CD4-positive, alpha-beta memory T cell (primary cell): ENCODE measurements around the gene GUCA1A. TPM values are rescaled to one million over a fixed set of nuclear protein-coding genes. Genes with fewer than 3 reads are reported as not detected.
A peak's percentile ranks its signal among the peaks of the same experiment; 100 is the strongest.
"Not testable (repeated sequence)": the region's sequence is repeated elsewhere in the genome, so short reads cannot be mapped to it uniquely, and the experiment has no call there.

Source experiments
- CTCF ChIA-PET: fragments of 350-600 bp; sonication (Branson Sonifier 250); formaldehyde crosslinking; loops from one replicate; lab custom pipeline; 2021; ENCODE audit warnings: inconsistent platforms; ENCODE audit not compliant: partially characterized antibody; lab: Charles Lee
- POLR2A ChIA-PET: fragments of 350-600 bp; sonication (Branson Sonifier 250); formaldehyde crosslinking; loops from one replicate; lab custom pipeline; 2021; ENCODE audit not compliant: partially characterized antibody; lab: Charles Lee
- DNase-seq, 5 donors: peaks; one replicate each; pipeline versions ENCODE4 v3.0.0 to v3.0.0-alpha.2; 2020 to 2022; ENCODE audit warnings: mixed read lengths in 1 of 5
- H3K27ac ChIP-seq: one replicate; pipeline ENCODE4 v1.7.0; 2013; ENCODE audit warnings: low read depth, low read length
- H3K27me3 ChIP-seq: 2 replicates; pipeline ENCODE4 v1.7.0; 2013; ENCODE audit warnings: mild to moderate bottlenecking, low read length, moderate library complexity; ENCODE audit not compliant: insufficient read depth
- H3K36me3 ChIP-seq: 2 replicates; pipeline ENCODE4 v1.7.0; 2013; ENCODE audit warnings: mild to moderate bottlenecking, low read length, moderate library complexity; ENCODE audit not compliant: insufficient read depth
- H3K4me1 ChIP-seq: 2 replicates; pipeline ENCODE4 v1.7.0; 2013; ENCODE audit warnings: mild to moderate bottlenecking, low read length, moderate library complexity; ENCODE audit not compliant: insufficient read depth
- H3K4me3 ChIP-seq, 2 donors: one replicate each; pipeline ENCODE4 v1.7.0; 2013; ENCODE audit warnings: low read length in 2 of 2, mild to moderate bottlenecking in 1 of 2
- H3K9me3 ChIP-seq, 2 donors: one replicate each; pipeline ENCODE4 v1.7.0; 2013; ENCODE audit warnings: low read length in 2 of 2, control low read depth in 1 of 2; ENCODE audit not compliant: control insufficient read depth in 1 of 2
- H3K27ac Mint-ChIP-seq, 7 donors: one replicate each; pipeline ENCODE4 v1.8.0; 2020 to 2021; ENCODE audit warnings: mixed read lengths in 7 of 7, mild to moderate bottlenecking in 6 of 7, inconsistent platforms in 3 of 7, moderate library complexity in 3 of 7
- H3K27me3 Mint-ChIP-seq, 2 donors: one replicate each; pipeline ENCODE4 v1.8.0; 2020 to 2021; ENCODE audit warnings: mixed read lengths in 2 of 2
- H3K36me3 Mint-ChIP-seq, 2 donors: one replicate each; pipeline ENCODE4 v1.8.0; 2020 to 2021; ENCODE audit warnings: mixed read lengths in 2 of 2, inconsistent platforms in 1 of 2, mild to moderate bottlenecking in 1 of 2
- H3K4me1 Mint-ChIP-seq, 4 donors: one replicate each; pipeline ENCODE4 v1.8.0; 2020 to 2021; ENCODE audit warnings: mixed read lengths in 4 of 4, mild to moderate bottlenecking in 1 of 4
- H3K4me3 Mint-ChIP-seq, 8 donors: one replicate each; pipeline ENCODE4 v1.8.0; 2020 to 2021; ENCODE audit warnings: mixed read lengths in 8 of 8, mild to moderate bottlenecking in 7 of 8, moderate library complexity in 6 of 8, inconsistent platforms in 3 of 8
- H3K9me3 Mint-ChIP-seq, 8 donors: one replicate each; pipeline ENCODE4 v1.8.0; 2020 to 2021; ENCODE audit warnings: mixed read lengths in 8 of 8, mild to moderate bottlenecking in 5 of 8, inconsistent platforms in 3 of 8, moderate library complexity in 1 of 8
- intact Hi-C: fragments of 100-400 bp; cut with micrococcal nuclease; formaldehyde crosslinking; loops from one replicate; pipeline ENCODE4 v1.15.1; 2023
- polyA plus RNA-seq, 2 donors: library from polyadenylated mRNA; unstranded; fragments of 300-500 nt; fragmentation: Illumina TruSeq; gene quantifications; one replicate each; pipeline ENCODE4 v1.2.3, GENCODE V29; 2021
- total RNA-seq, 2 experiments: library from RNA; stranded (reverse); gene quantifications; one replicate each; pipeline ENCODE4 v1.2.3, GENCODE V29; 2021

Gene GUCA1A
- total and polyA plus RNA-seq, 4 experiments from 2014 or later, result not detected

DNA sequence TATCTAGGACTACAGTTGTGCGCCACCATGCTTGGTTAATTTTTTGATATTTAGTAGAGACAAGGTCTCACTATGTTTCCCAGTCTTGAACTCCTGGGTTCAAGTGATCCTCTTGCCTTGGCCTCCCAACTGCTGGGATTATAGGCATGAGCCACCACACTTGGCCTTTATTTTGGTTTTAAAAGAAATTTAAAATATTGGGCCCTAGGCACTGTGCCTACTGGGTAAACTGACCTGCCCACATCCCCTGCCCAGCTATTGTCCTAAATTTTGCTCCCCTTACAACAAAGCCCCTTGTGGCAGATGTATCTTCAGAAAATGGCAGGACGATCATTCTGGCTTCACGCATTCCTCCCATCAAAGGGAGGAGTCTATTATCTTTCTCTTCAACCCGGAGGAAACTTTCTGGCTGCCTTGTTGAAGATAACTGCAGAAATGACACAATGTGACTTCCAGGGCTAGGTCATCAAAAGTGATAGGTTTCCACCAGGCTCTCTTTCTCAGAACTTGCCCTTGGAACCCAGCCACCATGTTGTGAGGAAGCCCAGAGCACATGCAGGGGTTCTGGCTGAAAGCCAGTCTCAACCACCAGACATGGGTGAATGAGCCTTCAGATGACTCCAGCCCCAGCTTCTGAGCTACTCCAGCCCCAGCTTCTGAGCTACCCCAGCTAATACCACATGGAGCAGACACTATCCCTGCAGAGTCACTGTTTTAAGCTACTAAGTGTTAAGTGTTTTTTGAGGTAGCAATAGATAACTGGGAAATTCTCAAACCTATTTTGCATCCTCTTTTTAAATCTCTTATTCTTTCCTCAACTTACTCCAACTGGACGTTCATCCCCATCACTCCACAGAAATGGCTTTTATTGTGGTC is 26.2 kb downstream of the GUCA1A start:
- Histone ChIP-seq H3K4me1 (no peaks in the 10 kb centered on the region), H3K27me3 (no peaks in the 10 kb centered on the region), H3K36me3 (no peaks in the 10 kb centered on the region), H3K27ac (no peak overlapping the region), H3K4me3 (no peak overlapping the region), H3K9me3 (no peaks in the 10 kb centered on the region)
- Mint-ChIP-seq H3K4me1 (peaks cover 0 to 8% (median 0%) of the 10 kb centered on the region in 4 donors), H3K27ac (no peak overlapping the region), H3K36me3 (peaks cover 15 to 18% of the 10 kb centered on the region in 2 donors), H3K4me3 (no peak overlapping the region), H3K9me3 (peaks cover 0 to 9% (median 3%) of the 10 kb centered on the region in 8 donors), H3K27me3 (no peaks in the 10 kb centered on the region)
- no peak for DNase-seq
- ChIA-PET CTCF (interaction anchor here (0.7 to 1.0 kb wide), 2 partner anchors 60 to 348 kb away, joined by 3 to 4 read pairs; no protein-coding TSS in a partner anchor), POLR2A (interaction anchor here (0.6 kb wide), 1 partner anchor 18 kb away, joined by 3 read pairs; the partner anchor contains the start of gene MRPS10)
- intact Hi-C loops, result no loop called here

DNA sequence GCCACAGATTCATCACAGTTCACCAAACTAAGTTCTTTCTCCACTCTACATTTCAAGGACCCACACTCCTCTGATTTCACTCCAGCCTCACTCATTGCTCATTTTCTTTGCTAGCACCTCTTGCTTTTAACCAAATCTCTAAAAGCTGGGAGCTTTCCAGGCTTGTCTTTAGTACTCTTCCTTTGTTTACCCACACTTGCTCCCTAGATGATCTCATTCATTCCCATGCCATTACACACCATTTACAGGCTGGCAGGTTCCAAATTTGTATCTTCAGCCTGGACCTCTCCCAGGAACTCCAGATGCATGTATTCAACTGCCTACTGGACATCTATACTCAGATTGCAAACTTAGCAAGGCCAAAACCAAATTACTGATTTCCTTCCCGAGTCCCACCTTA is 26.9 kb downstream of the GUCA1A start:
- H3K9me3 Mint-ChIP-seq, result peaks cover 0 to 9% (median 3%) of the 10 kb centered on the region in 8 donors
- H3K4me1 Mint-ChIP-seq, result peaks cover 0 to 8% (median 0%) of the 10 kb centered on the region in 4 donors
- H3K27ac Mint-ChIP-seq, result peak overlapping the region in 1 of 7 donors; percentile 48
- H3K27me3 Mint-ChIP-seq, result no peaks in the 10 kb centered on the region
- no peaks in the 10 kb centered on the region for H3K4me1 ChIP-seq
- no peaks in the 10 kb centered on the region for H3K27me3 ChIP-seq
- H3K4me3 Mint-ChIP-seq, result no peak overlapping the region
- H3K9me3 ChIP-seq, result no peaks in the 10 kb centered on the region
- ChIA-PET POLR2A (no interaction called here), CTCF (interaction anchor here (0.7 kb wide), 1 partner anchor 60 kb away, joined by 4 read pairs; no protein-coding TSS in a partner anchor)
- intact Hi-C loops, result no loop called here
- peaks cover 21 to 23% of the 10 kb centered on the region in 2 donors for H3K36me3 Mint-ChIP-seq
- H3K27ac ChIP-seq, result no peak overlapping the region
- no peaks in the 10 kb centered on the region for H3K36me3 ChIP-seq
- no peak for DNase-seq
- H3K4me3 ChIP-seq, result no peak overlapping the region

DNA sequence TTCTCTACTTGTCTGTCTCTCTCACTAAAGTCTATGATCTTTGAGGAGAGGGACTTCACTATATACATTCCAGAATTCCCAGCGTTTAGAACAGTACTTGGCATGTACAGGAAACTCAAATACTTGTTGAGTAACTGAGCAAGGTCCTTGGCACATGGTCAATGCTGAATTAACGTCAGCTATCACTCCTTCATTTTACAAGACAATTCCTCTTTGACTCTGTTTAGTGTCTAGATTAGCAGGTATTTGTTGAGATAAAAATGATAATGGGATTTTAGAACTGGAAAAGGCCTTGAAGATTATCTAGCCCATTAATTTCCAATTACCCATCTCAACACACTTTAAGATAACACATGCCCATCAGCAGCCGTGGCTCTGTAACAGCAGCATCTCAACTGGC is 28.2 kb downstream of the GUCA1A start:
- Histone ChIP-seq H3K36me3 (no peaks in the 10 kb centered on the region), H3K4me1 (no peaks in the 10 kb centered on the region), H3K27ac (no peak overlapping the region), H3K4me3 (no peak overlapping the region), H3K27me3 (no peaks in the 10 kb centered on the region), H3K9me3 (no peaks in the 10 kb centered on the region)
- no peak overlapping the region for H3K4me3 Mint-ChIP-seq
- intact Hi-C loops, result no loop called here
- H3K36me3 Mint-ChIP-seq, result peaks cover 28 to 29% of the 10 kb centered on the region in 2 donors
- H3K4me1 Mint-ChIP-seq, result peaks cover 0 to 8% (median 0%) of the 10 kb centered on the region in 4 donors
- peak overlapping the region in 1 of 7 donors; percentile 47 for H3K27ac Mint-ChIP-seq
- no peaks in the 10 kb centered on the region for H3K27me3 Mint-ChIP-seq
- ChIA-PET POLR2A (no interaction called here), CTCF (interaction anchor here (3.8 kb wide), 1 partner anchor 13 kb away, joined by 14 read pairs; no protein-coding TSS in a partner anchor)
- peaks cover 0 to 9% (median 3%) of the 10 kb centered on the region in 8 donors for H3K9me3 Mint-ChIP-seq
- no peak for DNase-seq

DNA sequence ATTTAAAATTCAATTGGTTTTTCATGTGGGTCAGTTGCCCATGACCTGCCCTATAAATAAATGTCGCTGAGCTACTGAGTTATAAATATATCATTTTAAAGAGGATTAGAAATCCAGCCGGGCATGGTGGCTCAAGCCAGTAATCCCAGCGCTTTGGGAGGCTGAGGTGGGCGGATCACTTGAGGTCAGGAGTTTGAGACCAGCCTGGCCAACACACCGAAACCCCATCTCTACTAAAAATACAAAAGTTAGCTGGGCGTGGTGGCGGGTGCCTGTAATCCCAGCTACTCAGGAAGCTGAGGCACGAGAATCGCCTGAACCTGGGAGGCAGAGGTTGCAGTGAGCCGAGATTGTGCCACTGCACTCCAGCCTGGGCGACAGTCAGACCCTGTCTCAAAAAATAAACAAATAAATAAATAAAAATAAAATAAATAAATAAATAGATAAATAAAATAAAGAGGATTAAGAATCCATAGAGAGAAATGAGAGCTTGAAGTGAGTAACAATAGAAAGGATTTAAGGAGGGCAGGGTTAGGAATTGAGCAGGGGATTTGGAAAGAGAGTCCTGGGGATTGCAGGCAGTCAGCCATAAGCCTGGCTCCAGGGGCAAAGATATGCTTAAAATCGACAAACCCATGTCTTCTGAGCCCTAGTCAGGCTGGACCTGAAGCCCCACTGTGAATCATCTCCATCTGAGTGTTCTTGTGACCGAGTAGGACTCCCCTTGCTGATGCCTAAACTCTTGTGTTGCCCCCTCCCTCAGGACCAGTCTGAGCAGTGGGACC is 29.2 kb downstream of the GUCA1A start:
- H3K27me3 ChIP-seq, H3K27me3 Mint-ChIP-seq, H3K4me1 Mint-ChIP-seq, H3K9me3 Mint-ChIP-seq, H3K4me3 Mint-ChIP-seq, H3K36me3 ChIP-seq, DNase-seq, H3K27ac ChIP-seq, H3K4me3 ChIP-seq, H3K9me3 ChIP-seq, intact Hi-C loops, POLR2A ChIA-PET, H3K4me1 ChIP-seq: not testable (repeated sequence)
- CTCF ChIA-PET, result interaction anchor here (0.9 to 3.8 kb wide), 3 partner anchors 12 to 345 kb away, joined by 3 to 14 read pairs (median 12); no protein-coding TSS in a partner anchor
- H3K36me3 Mint-ChIP-seq, result peaks cover 32 to 34% of the 10 kb centered on the region in 2 donors
- H3K27ac Mint-ChIP-seq, result peak overlapping the region in 1 of 7 donors; percentile 49

DNA sequence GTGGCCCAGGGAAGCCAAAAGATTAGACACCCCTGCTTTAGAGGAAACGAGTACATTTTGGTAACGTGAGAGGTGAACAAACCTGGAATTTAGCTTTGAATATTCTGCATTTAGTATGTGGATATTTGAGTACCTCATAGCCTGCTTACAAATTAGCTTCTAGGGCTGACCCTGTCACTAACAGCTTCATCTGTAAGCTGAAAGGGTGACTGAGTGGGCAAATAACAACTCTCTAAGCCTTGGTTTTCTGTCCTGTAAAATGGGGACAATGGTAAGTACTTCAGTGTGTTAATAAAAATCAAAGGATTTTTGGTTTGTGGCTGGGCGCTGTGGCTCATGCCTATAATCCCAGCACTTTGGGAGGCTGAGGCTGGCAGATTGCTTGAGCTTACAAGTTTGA is 30.0 kb downstream of the GUCA1A start:
- ChIA-PET CTCF (interaction anchor here (0.9 to 3.8 kb wide), 3 partner anchors 11 to 344 kb away, joined by 3 to 14 read pairs (median 12); no protein-coding TSS in a partner anchor), POLR2A (no interaction called here)
- Mint-ChIP-seq H3K4me1 (peaks cover 0 to 8% (median 0%) of the 10 kb centered on the region in 4 donors), H3K36me3 (peaks cover 40 to 43% of the 10 kb centered on the region in 2 donors), H3K27me3 (no peaks in the 10 kb centered on the region), H3K27ac (no peak overlapping the region), H3K9me3 (peaks cover 0 to 9% (median 3%) of the 10 kb centered on the region in 8 donors), H3K4me3 (no peak overlapping the region)
- Histone ChIP-seq H3K27me3 (no peaks in the 10 kb centered on the region), H3K27ac (no peak overlapping the region), H3K4me1 (no peaks in the 10 kb centered on the region), H3K36me3 (peaks cover 7% of the 10 kb centered on the region), H3K9me3 (no peaks in the 10 kb centered on the region), H3K4me3 (no peak overlapping the region)
- intact Hi-C loops, result no loop called here
- DNase-seq, result no peak

DNA sequence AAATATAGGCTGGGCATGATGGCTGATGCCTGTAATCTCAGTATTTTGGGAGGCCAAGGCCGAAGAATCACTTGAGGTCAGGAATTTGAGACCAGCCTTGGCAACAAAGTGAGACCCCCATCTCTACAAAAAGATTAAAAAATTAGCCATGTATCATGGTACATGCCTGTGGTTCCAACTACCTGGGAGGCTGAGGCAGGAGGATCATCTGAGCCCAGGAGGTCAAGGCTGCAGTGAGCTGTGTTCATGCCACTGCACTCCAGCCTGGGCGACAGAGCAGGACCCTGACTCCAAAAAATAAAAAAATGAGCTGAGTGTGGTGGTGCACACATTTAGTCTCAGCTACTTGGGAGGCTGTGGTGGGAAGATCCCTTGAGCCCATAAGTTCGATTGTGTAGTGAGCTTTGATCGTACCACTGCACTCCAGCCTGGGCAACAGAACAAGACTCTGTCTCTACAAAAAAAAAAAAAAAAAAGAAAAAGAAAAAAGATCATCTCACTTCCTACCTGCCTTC is 31.7 kb downstream of the GUCA1A start:
- H3K36me3 Mint-ChIP-seq, result peaks cover 47 to 55% of the 10 kb centered on the region in 2 donors
- intact Hi-C loops, result no loop called here
- H3K27me3 Mint-ChIP-seq, result no peaks in the 10 kb centered on the region
- H3K27ac Mint-ChIP-seq, result no peak overlapping the region
- H3K4me3 Mint-ChIP-seq, result no peak overlapping the region
- peaks cover 0 to 9% (median 3%) of the 10 kb centered on the region in 8 donors for H3K9me3 Mint-ChIP-seq
- DNase-seq, result no peak
- Histone ChIP-seq H3K27me3 (no peaks in the 10 kb centered on the region), H3K4me3 (no peak overlapping the region), H3K36me3 (peaks cover 17% of the 10 kb centered on the region), H3K9me3 (no peaks in the 10 kb centered on the region), H3K27ac (no peak overlapping the region), H3K4me1 (no peaks in the 10 kb centered on the region)
- ChIA-PET POLR2A (no interaction called here), CTCF (interaction anchor here (0.7 to 3.8 kb wide), 3 partner anchors 9 to 343 kb away, joined by 3 to 14 read pairs (median 3); no protein-coding TSS in a partner anchor)
- H3K4me1 Mint-ChIP-seq, result peaks cover 0 to 8% (median 0%) of the 10 kb centered on the region in 4 donors
